Skeletal muscle cell (primary cell): Measurements from ENCODE around the gene NDOR1.
"Not testable (repeated sequence)": the region's sequence is repeated elsewhere in the genome, so short reads cannot be mapped to it uniquely, and the experiment has no call there.

Experiments
- DNase-seq: peaks from one replicate; pipeline ENCODE4 v3.0.0-alpha.2; 2010; ENCODE audit warnings: low read depth
- H3K4me3 ChIP-seq: 2 replicates; pipeline ENCODE4 v1.5.1; 2011; ENCODE audit warnings: low read depth, mild to moderate bottlenecking, control low read depth, low read length, moderate library complexity

NDOR1 gene

GRCh38 chr9:137251490-137252268 is 46.2 kb downstream of the NDOR1 start:
- DNase-seq = no peak
- no peak overlapping the region for H3K4me3 ChIP-seq

GRCh38 chr9:137252555-137253506 is 47.3 kb downstream of the NDOR1 start:
- no peak for DNase-seq
- no peak overlapping the region for H3K4me3 ChIP-seq

DNA sequence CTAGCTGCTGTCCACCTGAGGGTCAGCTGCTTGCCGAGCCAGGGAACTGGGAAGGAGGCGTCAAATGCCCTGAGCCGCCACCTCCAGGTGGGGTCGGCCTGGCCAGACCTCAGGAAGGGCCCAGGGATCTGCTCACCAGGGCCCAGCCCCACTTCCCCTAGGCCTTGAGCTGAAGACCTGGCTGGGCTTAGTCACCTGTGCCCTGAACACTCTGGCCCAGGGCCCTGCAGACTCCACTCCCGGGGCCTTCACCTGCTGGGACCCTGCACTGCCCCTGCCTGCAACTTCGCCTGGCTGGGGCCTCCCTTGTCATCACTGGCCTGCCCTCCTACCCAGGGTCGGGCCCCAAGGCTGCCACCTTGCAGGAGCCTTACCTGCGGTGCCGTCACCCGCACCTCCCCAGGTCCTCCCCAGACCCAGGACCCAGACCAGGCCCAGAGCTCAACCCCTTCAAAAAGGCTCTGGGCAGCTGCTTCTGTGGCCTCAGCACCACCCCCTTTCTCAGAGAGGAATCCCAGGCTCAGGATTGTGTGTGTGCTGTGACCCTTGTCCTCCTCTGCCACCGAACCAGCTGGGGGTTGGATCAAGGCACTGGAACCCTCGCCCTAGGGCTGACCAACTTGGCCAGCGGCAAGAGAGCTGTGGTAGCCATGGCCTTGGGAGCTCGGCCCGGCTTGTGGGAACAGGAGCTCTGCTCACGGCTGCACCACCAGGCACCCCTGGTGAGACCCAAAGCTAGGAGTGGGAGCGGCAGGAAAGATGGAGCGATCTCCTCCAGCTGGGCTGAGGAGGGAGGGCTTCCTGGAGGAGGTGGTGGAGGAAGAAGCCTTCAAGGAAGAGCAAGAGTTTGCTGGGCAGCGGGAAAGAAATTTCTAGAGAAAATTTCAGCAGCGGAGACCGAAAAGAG is 48.5 kb downstream of the NDOR1 start:
- no peak for DNase-seq
- peak overlapping the region; percentile 86 for H3K4me3 ChIP-seq

- H3K4me3 ChIP-seq = peak within 1 kb of the TSS; percentile 95
- DNase-seq = peak; percentile 41
Measured at GRCh38 chr9:137254624-137255447, 49.3 kb downstream of the NDOR1 start, which contains the start of gene NELFB. TSS of gene NELFB (plus strand) at chr9:137255327.

DNA sequence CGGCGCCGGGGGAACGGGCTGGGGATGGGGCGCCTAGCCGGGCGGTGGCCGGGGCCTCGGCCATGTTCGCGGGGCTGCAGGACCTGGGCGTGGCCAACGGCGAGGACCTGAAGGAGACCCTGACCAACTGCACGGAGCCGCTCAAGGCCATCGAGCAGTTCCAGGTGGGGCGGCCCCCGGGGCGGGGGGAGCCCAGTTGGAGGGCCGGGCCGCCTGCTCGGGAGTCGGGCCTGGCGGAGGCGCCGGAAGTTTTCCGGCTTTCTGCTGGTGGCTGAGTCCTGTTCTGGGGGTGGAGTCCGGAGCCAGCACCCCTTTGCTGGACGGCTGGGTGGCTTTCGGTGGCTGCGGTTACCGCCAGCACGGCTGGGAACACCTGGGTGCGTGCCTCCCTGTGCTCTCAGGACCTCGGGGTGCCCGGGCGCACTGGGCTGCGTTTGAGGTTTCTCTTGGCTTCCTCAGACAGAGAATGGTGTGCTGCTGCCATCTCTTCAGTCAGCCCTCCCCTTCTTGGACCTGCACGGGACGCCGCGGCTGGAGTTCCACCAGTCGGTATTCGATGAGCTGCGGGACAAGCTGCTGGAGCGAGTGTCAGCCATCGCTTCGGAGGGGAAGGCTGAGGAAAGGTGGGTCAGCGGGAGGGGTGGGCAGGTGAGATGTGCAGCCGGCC is 50.1 kb downstream of the NDOR1 start:
- no peak for DNase-seq
- peak overlapping the region; percentile 95 for H3K4me3 ChIP-seq

DNA sequence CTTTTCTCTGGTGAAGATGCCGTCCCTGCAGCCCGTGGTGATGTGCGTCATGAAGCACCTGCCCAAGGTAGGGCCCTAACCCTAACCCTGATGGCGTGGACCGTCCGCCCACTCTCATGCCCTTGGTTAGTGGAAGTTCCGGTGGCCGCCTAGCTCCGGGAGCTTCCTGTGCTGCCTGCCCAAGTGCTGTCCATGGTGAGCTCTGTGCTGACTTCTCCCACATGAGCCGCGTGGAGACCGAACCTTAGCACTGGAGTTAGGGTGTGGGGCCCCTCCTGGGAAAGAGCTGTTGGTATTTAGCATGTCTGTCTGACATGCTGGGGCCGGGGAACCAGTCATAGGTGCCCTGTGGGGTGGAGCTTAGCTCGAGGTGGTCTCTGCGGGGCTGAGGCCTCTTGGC is 50.9 kb downstream of the NDOR1 start:
- H3K4me3 ChIP-seq = peak overlapping the region; percentile 95
- DNase-seq = no peak

- H3K4me3 ChIP-seq = no peak overlapping the region
- DNase-seq = no peak
Measured at GRCh38 chr9:137256856-137257255, 51.4 kb downstream of the NDOR1 start.

- DNase-seq, H3K4me3 ChIP-seq: not testable (repeated sequence)
Measured at GRCh38 chr9:137262173-137262908, 56.8 kb downstream of the NDOR1 start.

- DNase-seq = no peak
- H3K4me3 ChIP-seq = no peak overlapping the region
Measured at GRCh38 chr9:137262909-137263285, 57.4 kb downstream of the NDOR1 start.

- H3K4me3 ChIP-seq = no peak overlapping the region
- no peak for DNase-seq
Measured at GRCh38 chr9:137263506-137263905, 58.0 kb downstream of the NDOR1 start.

DNA sequence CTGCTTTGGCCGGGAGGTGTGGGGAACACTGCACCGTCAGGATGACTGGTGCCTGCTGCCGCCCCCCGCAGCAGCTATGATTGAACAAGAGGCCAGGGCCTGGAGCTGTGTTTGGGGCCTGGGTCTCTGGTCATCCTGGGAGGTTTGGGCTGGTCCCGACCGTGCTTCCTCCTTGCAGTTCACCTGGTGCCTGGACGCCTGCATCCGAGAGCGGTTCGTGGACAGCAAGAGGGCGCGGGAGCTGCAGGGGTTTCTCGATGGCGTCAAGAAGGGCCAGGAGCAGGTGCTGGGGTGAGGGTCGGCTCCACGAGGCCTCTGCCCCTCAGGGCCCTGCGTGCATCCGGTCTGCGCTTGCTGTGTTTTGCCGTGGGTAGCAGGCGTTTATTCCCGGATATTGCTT is 58.6 kb downstream of the NDOR1 start:
- no peak for DNase-seq

DNA sequence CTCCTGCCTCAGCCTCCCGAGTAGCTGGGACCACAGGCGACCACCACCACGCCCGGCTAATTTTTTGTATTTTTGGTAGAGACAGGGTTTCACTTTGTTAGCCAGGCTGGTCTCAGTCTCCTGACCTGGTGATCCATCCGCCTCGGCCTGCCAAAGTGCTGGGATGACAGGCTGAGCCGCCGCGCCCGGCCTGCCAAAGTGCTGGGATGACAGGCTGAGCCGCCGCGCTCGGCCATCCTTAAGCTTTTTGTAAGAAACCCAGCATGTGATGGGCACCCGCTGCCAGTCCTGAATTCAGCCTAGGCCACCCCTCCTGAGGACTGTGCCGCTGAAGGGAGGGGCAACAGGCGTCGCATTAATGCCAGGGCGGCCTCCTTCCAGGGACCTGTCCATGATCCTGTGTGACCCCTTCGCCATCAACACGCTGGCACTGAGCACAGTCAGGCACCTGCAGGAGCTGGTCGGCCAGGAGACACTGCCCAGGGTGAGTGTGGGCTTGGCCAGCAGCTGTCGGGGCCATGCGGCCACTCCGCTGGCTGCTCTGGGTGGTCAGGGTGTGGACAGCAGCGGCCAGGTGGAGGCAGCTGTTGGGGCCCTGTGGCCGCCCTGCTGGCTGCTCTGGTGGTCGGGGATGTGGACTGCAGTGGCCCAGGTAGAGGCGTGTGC is 60.1 kb downstream of the NDOR1 start:
- DNase-seq = no peak
- no peak overlapping the region for H3K4me3 ChIP-seq

More for the DNA sequence above, 58.6 kb downstream of the NDOR1 start:
- H3K4me3 ChIP-seq = no peak overlapping the region

- DNase-seq = no peak
- no peak overlapping the region for H3K4me3 ChIP-seq
Measured at GRCh38 chr9:137266162-137266527, 60.6 kb downstream of the NDOR1 start.
